DND-41 (cell line): ENCODE measurements around the gene NKX1-2.
A peak's percentile ranks its signal among the peaks of the same experiment; 100 is the strongest.

Experiments
- ATAC-seq: fragments of 200-7000 bp; cut with Tn5 transposase; 3 replicates; pipeline ENCODE4 v1.9.1; 2021; ENCODE audit warnings: low read depth; ENCODE audit not compliant: insufficient read depth
- DNase-seq: peaks from one replicate; pipeline ENCODE4 v3.0.0-alpha.2; 2020
- H2AFZ ChIP-seq: 2 replicates; pipeline ENCODE4 v1.6.0; 2012; ENCODE audit warnings: low read depth, low read length
- H3K27ac ChIP-seq: 2 replicates; pipeline ENCODE4 v1.5.1; 2012; ENCODE audit warnings: low read length, inconsistent platforms
- H3K27me3 ChIP-seq: fragments of 200-600 bp; sonication (generic); 2 replicates; pipeline ENCODE4 v1.6.0; 2012; ENCODE audit warnings: low read length, mild to moderate bottlenecking, inconsistent platforms; ENCODE audit not compliant: insufficient read depth, poor library complexity
- H3K36me3 ChIP-seq: 2 replicates; pipeline ENCODE4 v1.5.1; 2012; ENCODE audit warnings: low read length, inconsistent platforms; ENCODE audit not compliant: insufficient read depth
- H3K4me1 ChIP-seq: 2 replicates; pipeline ENCODE4 v1.5.1; 2012; ENCODE audit warnings: mild to moderate bottlenecking, low read length; ENCODE audit not compliant: insufficient read depth
- H3K4me2 ChIP-seq: 2 replicates; pipeline ENCODE4 v1.6.0; 2012; ENCODE audit warnings: mild to moderate bottlenecking, moderate library complexity, low read length, inconsistent platforms; ENCODE audit not compliant: insufficient read depth
- H3K4me3 ChIP-seq, 2 experiments: fragments of 200-600 bp in 1 of 2; shearing (Covaris generic) in 1 of 2; 2 replicates each; pipeline ENCODE4 v1.5.1; 2012 to 2016; ENCODE audit warnings: inconsistent platforms in 2 of 2, low read length in 2 of 2, mild to moderate bottlenecking in 2 of 2, low read depth in 1 of 2, moderate library complexity in 1 of 2
- H3K79me2 ChIP-seq: 2 replicates; pipeline ENCODE4 v1.6.0; 2012; ENCODE audit warnings: low read length, inconsistent platforms; ENCODE audit not compliant: insufficient read depth
- H3K9ac ChIP-seq: 2 replicates; pipeline ENCODE4 v1.6.0; 2012; ENCODE audit warnings: low read depth, mild to moderate bottlenecking, inconsistent platforms, low read length, moderate library complexity
- H3K9me3 ChIP-seq: 2 replicates; pipeline ENCODE4 v1.5.1; 2012; ENCODE audit warnings: low read length, moderate library complexity, mild to moderate bottlenecking, inconsistent platforms; ENCODE audit not compliant: insufficient read depth, severe bottlenecking
- H4K20me1 ChIP-seq: 2 replicates; pipeline ENCODE4 v1.6.0; 2012; ENCODE audit warnings: low read length; ENCODE audit not compliant: insufficient read depth
- EZH2 ChIP-seq: IDR thresholded peaks from 3 replicates; pipeline ENCODE4 v1.6.1; 2012; ENCODE audit warnings: borderline replicate concordance, low read depth, mild to moderate bottlenecking, moderate library complexity, low read length, inconsistent platforms; ENCODE audit not compliant: severe bottlenecking
- TF ChIP-seq, protein P1 (sequence below): IDR thresholded peaks from 2 replicates; pipeline ENCODE4 v1.5.1; 2012; ENCODE audit warnings: borderline replicate concordance, low read length, moderate library complexity, mild to moderate bottlenecking; ENCODE audit not compliant: poor library complexity, severe bottlenecking; ENCODE audit errors: extremely low read depth

Gene NKX1-2

GRCh38 chr10:124474514-124475070, 24.8 kb upstream of the NKX1-2 start:
- ATAC-seq (peak; percentile 55), DNase-seq (no peak)
- TF ChIP-seq, protein P1, sequence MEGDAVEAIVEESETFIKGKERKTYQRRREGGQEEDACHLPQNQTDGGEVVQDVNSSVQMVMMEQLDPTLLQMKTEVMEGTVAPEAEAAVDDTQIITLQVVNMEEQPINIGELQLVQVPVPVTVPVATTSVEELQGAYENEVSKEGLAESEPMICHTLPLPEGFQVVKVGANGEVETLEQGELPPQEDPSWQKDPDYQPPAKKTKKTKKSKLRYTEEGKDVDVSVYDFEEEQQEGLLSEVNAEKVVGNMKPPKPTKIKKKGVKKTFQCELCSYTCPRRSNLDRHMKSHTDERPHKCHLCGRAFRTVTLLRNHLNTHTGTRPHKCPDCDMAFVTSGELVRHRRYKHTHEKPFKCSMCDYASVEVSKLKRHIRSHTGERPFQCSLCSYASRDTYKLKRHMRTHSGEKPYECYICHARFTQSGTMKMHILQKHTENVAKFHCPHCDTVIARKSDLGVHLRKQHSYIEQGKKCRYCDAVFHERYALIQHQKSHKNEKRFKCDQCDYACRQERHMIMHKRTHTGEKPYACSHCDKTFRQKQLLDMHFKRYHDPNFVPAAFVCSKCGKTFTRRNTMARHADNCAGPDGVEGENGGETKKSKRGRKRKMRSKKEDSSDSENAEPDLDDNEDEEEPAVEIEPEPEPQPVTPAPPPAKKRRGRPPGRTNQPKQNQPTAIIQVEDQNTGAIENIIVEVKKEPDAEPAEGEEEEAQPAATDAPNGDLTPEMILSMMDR = no peak
- no peak for TF ChIP-seq EZH2
- H3K4me2 ChIP-seq = no peak overlapping the region
- H3K9me3 ChIP-seq = no peaks in the 10 kb centered on the region
- H3K27me3 ChIP-seq = no peaks in the 10 kb centered on the region
- H3K79me2 ChIP-seq = no peaks in the 10 kb centered on the region
- peaks cover 19% of the 10 kb centered on the region for H4K20me1 ChIP-seq
- no peak overlapping the region for H3K4me3 ChIP-seq
- no peak overlapping the region for H2AFZ ChIP-seq
- H3K36me3 ChIP-seq = no peaks in the 10 kb centered on the region
- no peak overlapping the region for H3K9ac ChIP-seq
- H3K4me1 ChIP-seq = no peaks in the 10 kb centered on the region
- H3K27ac ChIP-seq = no peak overlapping the region

DNA sequence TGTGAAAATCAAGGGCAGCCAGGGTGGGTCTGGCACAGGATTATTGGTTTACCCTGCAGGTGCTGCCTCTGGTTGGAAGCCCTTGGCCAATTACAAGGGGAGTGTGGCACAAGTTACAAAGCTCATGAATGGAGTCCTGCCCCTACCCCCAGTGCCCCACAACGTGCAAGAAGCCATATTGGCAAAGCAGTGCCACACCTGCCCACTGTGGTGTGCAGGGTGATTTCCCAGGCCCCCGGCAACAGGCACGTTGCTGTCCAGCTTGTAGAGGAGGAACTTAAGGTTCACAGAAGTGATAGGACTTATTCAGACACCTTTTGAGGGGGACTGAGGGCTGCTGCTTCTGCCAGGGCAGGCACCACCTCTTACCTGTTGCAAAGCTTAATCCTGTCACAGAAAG, 23.2 kb upstream of the NKX1-2 start:
- Histone ChIP-seq H4K20me1 (peaks cover 15% of the 10 kb centered on the region), H2AFZ (no peak overlapping the region), H3K27ac (no peak overlapping the region), H3K9me3 (no peaks in the 10 kb centered on the region), H3K27me3 (no peaks in the 10 kb centered on the region), H3K4me2 (no peak overlapping the region), H3K79me2 (no peaks in the 10 kb centered on the region), H3K4me1 (no peaks in the 10 kb centered on the region), H3K4me3 (no peak overlapping the region), H3K36me3 (no peaks in the 10 kb centered on the region), H3K9ac (no peak overlapping the region)
- DNase-seq (no peak), ATAC-seq (no peak)
- no peak for TF ChIP-seq EZH2
- TF ChIP-seq, protein P1 = no peak

- Histone ChIP-seq H3K4me1 (no peaks in the 10 kb centered on the region), H4K20me1 (peaks cover 11% of the 10 kb centered on the region), H3K79me2 (no peaks in the 10 kb centered on the region), H2AFZ (no peak overlapping the region), H3K36me3 (no peaks in the 10 kb centered on the region), H3K27me3 (no peaks in the 10 kb centered on the region), H3K4me2 (no peak overlapping the region), H3K27ac (no peak overlapping the region), H3K9me3 (no peaks in the 10 kb centered on the region), H3K9ac (no peak overlapping the region), H3K4me3 (no peak overlapping the region)
- no peak for DNase-seq
- TF ChIP-seq EZH2 = no peak
- TF ChIP-seq, protein P1 = no peak
- ATAC-seq = no peak
Measured at GRCh38 chr10:124472071-124472470, 22.2 kb upstream of the NKX1-2 start.
